Muscle layer of colon (tissue), 2 donors: Measurements from ENCODE around the gene SNAP23.
"Not testable (repeated sequence)": the region's sequence is repeated elsewhere in the genome, so short reads cannot be mapped to it uniquely, and the experiment has no call there.

Experiments
- H3K27ac ChIP-seq: one replicate; pipeline ENCODE4 v1.7.0; 2013; ENCODE audit warnings: low read depth, mild to moderate bottlenecking, low read length, moderate library complexity
- H3K27me3 ChIP-seq, 2 donors: one replicate each; pipeline ENCODE4 v1.7.0; 2013; ENCODE audit warnings: low read length in 2 of 2, mild to moderate bottlenecking in 2 of 2; ENCODE audit not compliant: insufficient read depth in 2 of 2, control insufficient read depth in 1 of 2
- H3K36me3 ChIP-seq: one replicate; pipeline ENCODE4 v1.7.0; 2013; ENCODE audit warnings: mild to moderate bottlenecking, low read length; ENCODE audit not compliant: insufficient read depth
- H3K4me1 ChIP-seq: one replicate; pipeline ENCODE4 v1.7.0; 2013; ENCODE audit warnings: mild to moderate bottlenecking, low read length; ENCODE audit not compliant: insufficient read depth
- H3K4me3 ChIP-seq, 2 donors: one replicate each; pipeline ENCODE4 v1.7.0; 2013; ENCODE audit warnings: low read length in 2 of 2, low read depth in 1 of 2, mild to moderate bottlenecking in 1 of 2, moderate library complexity in 1 of 2
- H3K9ac ChIP-seq: one replicate; pipeline ENCODE4 v1.7.0; 2013; ENCODE audit warnings: low read length
- H3K9me3 ChIP-seq: one replicate; pipeline ENCODE4 v1.7.0; 2013; ENCODE audit warnings: mild to moderate bottlenecking, low read length
- donor health status: abdominal sarcoma.
- donor health status: Adenocarcinoma of cecum.

The SNAP23 gene

DNA sequence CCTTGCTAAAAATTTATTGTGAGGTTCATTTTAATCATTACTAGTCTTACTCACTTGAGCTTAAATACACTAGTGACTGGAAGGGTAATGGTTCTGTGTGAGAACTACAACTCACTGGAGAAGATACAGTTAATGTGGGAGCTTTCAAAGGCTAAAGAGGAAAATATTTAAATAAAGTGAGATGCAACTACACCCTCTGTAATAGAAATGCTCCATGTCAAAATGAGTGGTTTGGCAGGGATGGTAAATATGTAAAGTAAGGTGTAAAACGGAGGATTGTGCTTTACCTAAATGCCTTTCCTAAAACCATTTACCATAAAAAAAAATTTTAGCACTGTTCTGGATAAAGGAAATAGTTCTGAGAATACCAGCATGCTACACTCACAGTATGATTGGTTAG lies 37.8 kb downstream of the SNAP23 start:
- no peak overlapping the region for H3K4me3 ChIP-seq
- H3K9ac ChIP-seq, result no peak overlapping the region
- H3K36me3 ChIP-seq, result peaks cover 22% of the 10 kb centered on the region
- no peaks in the 10 kb centered on the region for H3K27me3 ChIP-seq
- no peaks in the 10 kb centered on the region for H3K4me1 ChIP-seq
- H3K27ac ChIP-seq, result no peak overlapping the region
- no peaks in the 10 kb centered on the region for H3K9me3 ChIP-seq

DNA sequence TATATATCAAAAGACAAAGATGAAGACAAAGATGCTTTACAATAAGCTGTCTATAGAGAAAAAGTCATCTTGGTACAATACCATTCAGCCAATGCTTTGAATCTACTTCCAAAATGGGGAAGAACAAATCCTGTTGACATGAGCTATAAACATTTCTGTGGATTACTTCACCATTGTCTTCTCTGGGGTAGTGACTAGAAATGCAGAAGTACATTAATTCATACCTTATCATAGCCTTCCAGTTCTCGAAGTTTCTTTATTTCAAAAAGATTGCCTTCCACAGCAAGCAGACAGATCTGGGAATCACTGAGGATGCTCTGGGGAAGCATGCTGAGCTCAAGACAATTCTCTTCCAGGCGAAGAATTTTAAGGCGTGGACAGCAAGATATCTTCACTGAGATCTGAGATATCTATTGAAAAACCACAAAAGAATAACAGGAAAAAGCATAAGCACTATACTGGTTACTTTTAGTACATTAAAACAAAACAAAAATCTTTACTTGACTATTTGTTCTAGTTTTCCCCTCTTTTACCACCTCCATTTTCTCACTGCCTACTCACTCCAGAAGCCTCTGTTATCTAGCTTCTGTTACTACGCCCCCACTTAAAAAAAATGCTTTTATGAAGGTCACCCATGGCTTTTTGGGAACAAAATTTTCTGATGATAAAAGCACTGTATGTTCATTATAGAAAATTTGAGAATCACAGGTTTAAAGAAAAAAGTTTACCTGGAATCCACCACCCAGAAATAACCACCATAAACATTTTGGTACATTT lies 49.6 kb downstream of the SNAP23 start:
- peaks cover 21% of the 10 kb centered on the region for H3K4me1 ChIP-seq
- no peaks in the 10 kb centered on the region for H3K27me3 ChIP-seq
- H3K9ac ChIP-seq, result no peak overlapping the region
- peaks cover 19% of the 10 kb centered on the region for H3K36me3 ChIP-seq
- no peak overlapping the region for H3K27ac ChIP-seq
- H3K4me3 ChIP-seq, result no peak overlapping the region
- H3K9me3 ChIP-seq, result no peaks in the 10 kb centered on the region

DNA sequence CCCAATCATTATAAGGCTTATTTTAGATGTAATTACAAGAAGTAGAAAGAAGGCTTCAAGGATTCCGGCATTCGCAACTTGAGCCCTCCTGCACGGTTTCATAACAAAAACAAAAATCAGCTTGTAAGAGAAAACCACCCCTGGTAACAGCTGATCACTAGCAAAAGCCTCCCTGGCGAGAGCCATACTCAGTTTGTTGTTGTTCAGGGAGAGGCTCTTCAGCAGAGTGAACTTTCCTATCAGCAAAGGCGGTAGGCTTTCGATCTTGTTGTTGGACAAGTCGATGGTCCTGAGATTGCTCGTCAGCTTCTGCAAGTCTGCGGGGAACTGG lies 52.4 kb downstream of the SNAP23 start:
- Histone ChIP-seq H3K9ac (peak overlapping the region; percentile 99), H3K9me3 (no peaks in the 10 kb centered on the region), H3K27ac (peak overlapping the region; percentile 83), H3K4me3 (peak overlapping the region; percentile 99), H3K4me1 (peaks cover 21% of the 10 kb centered on the region), H3K36me3 (peaks cover 19% of the 10 kb centered on the region), H3K27me3 (no peaks in the 10 kb centered on the region)

DNA sequence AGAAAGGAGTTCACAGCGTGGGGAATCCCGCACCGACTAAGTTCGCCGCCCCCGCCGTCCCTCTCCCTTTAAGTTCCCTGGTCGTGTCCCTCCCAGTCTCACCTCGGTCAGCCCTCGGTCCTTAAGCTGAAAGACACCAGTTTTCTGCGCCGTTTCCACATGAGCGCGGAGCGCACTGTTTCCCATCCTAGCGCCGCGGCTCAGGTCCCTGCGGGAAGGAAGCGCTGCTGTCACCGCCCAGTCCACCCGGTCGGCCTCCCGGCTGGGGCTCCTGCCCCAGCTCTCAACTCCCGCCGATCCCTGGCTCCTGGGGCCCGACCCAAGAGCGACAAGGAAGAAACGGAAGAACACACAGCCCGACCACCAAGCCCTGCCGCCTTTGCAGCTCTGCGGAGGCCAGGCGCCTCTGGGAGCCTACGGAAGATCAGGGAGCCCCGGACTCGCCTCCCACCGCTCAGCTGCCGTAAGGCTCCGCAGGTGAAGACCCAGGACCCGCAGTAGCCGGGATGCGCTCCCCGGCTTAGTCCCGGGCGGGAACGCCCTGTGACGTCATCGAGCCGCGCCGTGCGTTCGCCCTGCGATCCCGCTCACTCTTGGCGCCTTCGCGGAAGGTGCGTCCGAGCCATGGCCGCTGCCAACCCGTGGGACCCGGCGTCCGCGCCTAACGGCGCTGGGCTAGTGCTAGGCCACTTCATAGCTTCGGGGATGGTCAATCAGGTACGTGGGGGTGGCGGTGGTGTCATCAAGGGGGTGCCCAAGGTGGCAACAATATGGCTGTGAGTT lies 53.0 kb downstream of the SNAP23 start, which contains the start of the genes HAUS2 and LRRC57:
HAUS2 (plus strand) TSS at position 590 of the 783 bp plus-strand sequence; CDS start at position 625, 35 bp downstream.
LRRC57 (minus strand) TSS at position 545 of the 783 bp plus-strand sequence; CDS start at position 186, 359 bp downstream.
- peaks cover 21% of the 10 kb centered on the region for H3K4me1 ChIP-seq

DNA sequence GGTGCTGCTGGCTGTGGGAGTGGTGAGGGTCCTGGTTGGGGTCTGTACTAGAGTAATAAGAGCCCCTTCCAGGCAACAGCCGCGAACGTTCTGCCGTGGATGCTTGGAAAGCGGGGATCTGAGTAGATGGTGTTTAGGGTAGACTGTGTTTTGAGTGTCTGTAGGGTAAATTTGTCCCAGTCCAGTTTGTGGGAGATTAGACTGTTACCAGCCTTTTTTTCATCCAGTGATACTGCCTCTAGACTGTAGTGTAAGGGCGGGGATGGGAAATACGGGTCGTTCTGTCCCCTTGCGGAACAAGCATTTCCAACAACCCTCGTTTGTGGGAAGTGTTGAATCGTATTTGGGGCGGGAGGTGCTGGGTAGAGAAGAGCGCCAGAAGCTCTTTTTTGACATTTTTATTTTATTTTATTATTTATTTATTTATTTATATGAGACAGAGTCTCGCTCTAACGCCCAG lies 53.6 kb downstream of the SNAP23 start:
- Histone ChIP-seq H3K4me3 (peak overlapping the region; percentile 99), H3K27ac (peak overlapping the region; percentile 83), H3K9me3 (no peaks in the 10 kb centered on the region), H3K27me3 (no peaks in the 10 kb centered on the region), H3K9ac (peak overlapping the region; percentile 99), H3K36me3 (peaks cover 10% of the 10 kb centered on the region), H3K4me1 (peaks cover 21% of the 10 kb centered on the region)

More for the DNA sequence above, 53.0 kb downstream of the SNAP23 start, which contains the start of the genes HAUS2 and LRRC57:
- Histone ChIP-seq H3K4me3 (peak within 1 kb of the TSS; percentile 99), H3K27me3 (no peaks in the 10 kb centered on the region), H3K27ac (peak within 1 kb of the TSS; percentile 83), H3K36me3 (peaks cover 17% of the 10 kb centered on the region), H3K9ac (peak within 1 kb of the TSS; percentile 99), H3K9me3 (no peaks in the 10 kb centered on the region)

DNA sequence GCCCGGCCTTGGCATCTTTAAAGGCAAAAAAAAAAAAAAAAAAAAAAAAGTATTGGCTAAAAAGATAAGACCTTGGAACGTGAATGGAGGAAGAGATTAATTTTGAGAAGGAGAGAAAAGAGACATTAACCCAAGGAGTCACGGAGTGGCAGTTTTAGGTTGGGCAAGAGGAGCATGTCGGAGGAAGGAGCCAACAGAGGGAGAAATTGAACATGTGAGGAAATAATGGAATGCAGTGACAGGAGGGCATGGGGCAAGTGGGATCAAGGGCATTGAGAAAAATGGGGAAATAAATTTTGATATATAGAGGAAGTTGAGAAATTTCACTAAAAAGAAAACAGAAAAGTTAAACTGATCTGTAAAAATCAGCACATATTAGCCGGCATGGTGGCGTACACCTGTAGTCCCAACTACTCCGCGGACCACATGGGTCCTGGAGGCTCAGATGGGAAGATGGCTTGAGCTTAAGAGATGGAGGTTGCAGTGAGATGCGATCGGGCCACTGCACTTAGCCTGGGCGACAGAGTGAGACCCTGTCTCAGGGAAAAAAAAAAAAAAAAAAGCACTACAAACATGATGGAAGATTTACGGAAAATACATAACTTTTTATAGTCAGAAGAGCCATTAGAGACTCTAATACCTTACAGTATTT lies 54.4 kb downstream of the SNAP23 start:
- H3K27ac ChIP-seq, result no peak overlapping the region

DNA sequence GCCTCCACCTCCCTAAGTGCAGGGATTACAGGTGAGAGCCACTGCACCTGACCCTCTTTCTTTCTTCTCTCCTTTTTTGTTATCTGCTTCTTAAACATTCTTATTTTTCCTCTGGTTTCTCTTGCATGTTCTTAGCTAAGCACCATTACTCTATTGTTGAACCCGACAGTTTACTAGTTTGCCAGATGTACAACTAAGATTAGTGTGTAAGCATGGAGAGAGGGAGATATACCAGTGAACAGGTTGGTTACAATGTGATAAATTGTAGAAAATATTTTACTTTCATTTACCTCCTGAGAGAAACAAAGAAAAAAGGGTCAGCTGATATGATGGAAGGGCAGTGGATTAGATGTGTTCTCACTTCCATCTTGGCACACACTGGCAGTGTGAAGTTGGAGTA lies 58.1 kb downstream of the SNAP23 start:
- Histone ChIP-seq H3K9ac (no peak overlapping the region), H3K27ac (no peak overlapping the region), H3K4me1 (no peaks in the 10 kb centered on the region), H3K9me3 (no peaks in the 10 kb centered on the region), H3K27me3 (no peaks in the 10 kb centered on the region), H3K36me3 (no peaks in the 10 kb centered on the region), H3K4me3 (no peak overlapping the region)

More for the DNA sequence above, 54.4 kb downstream of the SNAP23 start:
- Histone ChIP-seq H3K4me3 (no peak overlapping the region), H3K9ac (no peak overlapping the region), H3K36me3 (peaks cover 2% of the 10 kb centered on the region), H3K4me1 (peaks cover 21% of the 10 kb centered on the region), H3K9me3 (no peaks in the 10 kb centered on the region), H3K27me3 (no peaks in the 10 kb centered on the region)

DNA sequence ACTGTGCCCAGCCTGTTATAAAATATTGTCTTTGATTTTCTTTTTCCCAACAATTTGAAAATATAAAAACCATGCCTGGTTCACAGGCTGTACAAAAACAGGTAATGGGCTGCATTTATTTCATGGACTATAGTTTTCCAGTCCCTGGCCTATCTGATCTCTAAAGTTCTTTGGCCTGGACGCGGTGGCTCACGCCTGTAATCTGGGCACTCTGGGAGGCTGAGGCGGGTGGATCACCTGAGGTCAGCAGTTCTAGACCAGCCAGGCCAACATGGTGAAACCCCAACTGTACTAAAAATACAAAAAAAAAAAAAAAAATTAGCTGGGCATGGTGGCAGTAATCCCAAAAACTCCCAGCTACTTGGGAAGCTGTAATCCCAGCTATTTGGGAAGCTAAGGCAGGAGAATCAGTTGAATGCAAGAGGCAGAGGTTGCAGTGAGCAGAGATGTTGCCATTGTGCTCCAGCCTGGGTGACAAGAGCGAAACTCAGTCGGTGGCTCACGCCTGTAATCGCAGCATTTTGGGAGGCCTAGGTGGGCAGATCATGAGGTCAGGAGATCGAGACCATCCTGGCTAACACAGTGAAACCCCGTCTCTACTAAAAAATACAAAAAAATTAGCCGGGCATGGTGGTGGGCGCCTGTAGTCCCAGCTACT lies 61.2 kb downstream of the SNAP23 start:
- not testable (repeated sequence) for H3K4me1 ChIP-seq, H3K4me3 ChIP-seq, H3K9ac ChIP-seq, H3K9me3 ChIP-seq, H3K27me3 ChIP-seq, H3K27ac ChIP-seq
- peaks cover 21% of the 10 kb centered on the region for H3K36me3 ChIP-seq

DNA sequence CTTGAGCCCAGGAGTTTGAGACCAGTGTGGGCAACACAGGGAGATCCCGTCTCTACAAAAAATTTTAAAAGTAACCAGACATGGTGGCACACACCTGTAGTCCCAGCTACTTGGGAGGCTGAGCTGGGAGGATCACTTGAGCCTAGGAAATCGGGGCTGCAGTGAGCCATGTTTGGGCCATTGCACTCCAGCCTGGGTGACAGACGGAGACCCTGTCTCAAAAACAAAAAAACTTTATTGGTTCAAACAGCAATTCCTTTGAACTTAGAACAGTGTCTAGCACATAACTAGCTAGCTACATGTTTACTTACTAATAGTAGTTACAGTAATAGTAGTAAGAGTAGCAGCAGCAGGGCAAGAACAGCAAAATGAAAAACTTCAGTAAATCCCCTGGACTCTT lies 63.3 kb downstream of the SNAP23 start:
- Histone ChIP-seq H3K27ac (no peak overlapping the region), H3K4me1 (no peaks in the 10 kb centered on the region), H3K27me3 (no peaks in the 10 kb centered on the region), H3K9me3 (no peaks in the 10 kb centered on the region), H3K36me3 (peaks cover 25% of the 10 kb centered on the region), H3K4me3 (no peak overlapping the region), H3K9ac (no peak overlapping the region)

DNA sequence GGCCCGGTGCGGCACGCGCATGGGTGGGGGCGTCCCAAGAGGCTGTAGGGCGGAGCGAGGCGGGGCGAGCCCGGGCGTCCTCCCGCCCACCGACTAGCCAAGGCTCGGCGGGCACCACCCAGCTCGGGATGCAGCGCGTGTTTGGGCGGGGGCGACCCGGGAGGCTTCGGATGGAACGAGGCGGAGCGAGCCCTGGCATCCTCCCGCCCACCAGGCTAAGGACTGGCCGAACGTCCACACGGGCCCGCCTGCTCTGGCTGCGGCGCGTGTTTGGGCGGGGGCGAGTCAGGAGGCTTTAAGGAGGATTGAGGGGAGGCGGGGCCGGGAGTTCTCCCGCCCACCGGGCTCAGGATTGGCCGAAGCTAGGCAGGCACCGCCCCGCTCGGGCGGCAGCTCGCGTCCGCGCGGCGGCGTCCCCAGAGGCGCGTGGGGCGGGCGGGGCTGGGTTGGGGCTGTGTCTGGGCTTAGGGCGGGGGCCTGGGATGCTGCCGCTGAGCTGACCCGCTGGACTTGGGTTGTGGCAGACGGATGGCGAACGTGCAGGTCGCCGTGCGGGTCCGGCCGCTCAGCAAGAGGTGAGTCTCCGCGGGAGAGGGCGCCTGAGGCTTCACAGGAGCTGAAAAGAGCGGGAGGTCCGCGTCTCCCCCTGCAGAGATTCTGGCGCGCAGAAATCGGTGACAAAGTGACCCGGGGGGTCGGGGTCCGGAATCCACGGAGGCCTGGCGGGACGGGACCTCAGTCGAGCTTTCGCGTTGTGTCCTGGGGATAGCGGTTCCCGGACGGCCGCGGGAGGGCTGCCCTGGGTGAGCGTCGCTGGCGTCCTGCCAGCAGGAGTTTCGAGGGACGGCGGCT lies 80.0 kb downstream of the SNAP23 start, which contains the start of gene STARD9:
STARD9 (plus strand) TSS at position 419 of the 852 bp plus-strand sequence; CDS start at position 529, 110 bp downstream.
- Histone ChIP-seq H3K4me3 (peak within 1 kb of the TSS; percentile 80 to 96), H3K4me1 (peaks cover 33% of the 10 kb centered on the region), H3K9ac (peak within 1 kb of the TSS; percentile 83), H3K27me3 (no peaks in the 10 kb centered on the region), H3K27ac (peak within 1 kb of the TSS; percentile 94), H3K36me3 (no peaks in the 10 kb centered on the region), H3K9me3 (no peaks in the 10 kb centered on the region)
